Measurements from ENCODE around the gene PRG3. TPM values are rescaled to one million over a fixed set of nuclear protein-coding genes. Genes with fewer than 3 reads are reported as not detected.
A peak's percentile ranks its signal among the peaks of the same experiment; 100 is the strongest.

Gene PRG3
- total and polyA plus RNA-seq, 9 of the 15 experiments (the other 6 are each of a cell fraction or from before 2014, with no cell fraction given): 0.18 to 0.55 (median 0.38) TPM; not detected in 6

DNA sequence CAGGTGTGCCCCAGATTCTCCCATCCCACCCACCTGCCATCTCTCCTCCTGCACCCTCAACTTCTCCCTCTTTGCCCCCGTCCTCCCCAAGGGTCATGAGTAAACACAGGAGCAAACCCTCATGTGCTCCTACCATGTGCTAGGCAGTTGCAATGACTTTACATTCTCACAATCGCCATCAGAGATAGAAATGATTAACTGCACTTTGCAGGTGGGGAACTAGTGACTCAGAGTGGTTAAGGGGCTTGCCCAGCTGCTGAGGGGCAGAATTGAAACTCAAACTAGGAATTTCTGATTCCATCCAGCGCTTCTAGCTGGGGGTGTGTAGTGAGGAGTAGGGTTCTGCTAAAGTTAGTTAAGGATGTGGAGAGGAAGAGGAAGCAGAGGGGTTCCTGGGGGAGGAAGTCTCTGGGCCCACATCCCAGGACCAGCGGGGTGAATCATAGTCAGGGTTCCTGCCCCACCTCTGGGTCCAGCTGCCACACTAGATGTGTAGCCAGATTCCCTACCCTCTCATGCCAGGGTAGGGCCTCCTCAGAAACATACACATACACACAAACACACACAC lies 25.5 kb upstream of the PRG3 start (continued):
- TF ChIP-seq, protein P1, sequence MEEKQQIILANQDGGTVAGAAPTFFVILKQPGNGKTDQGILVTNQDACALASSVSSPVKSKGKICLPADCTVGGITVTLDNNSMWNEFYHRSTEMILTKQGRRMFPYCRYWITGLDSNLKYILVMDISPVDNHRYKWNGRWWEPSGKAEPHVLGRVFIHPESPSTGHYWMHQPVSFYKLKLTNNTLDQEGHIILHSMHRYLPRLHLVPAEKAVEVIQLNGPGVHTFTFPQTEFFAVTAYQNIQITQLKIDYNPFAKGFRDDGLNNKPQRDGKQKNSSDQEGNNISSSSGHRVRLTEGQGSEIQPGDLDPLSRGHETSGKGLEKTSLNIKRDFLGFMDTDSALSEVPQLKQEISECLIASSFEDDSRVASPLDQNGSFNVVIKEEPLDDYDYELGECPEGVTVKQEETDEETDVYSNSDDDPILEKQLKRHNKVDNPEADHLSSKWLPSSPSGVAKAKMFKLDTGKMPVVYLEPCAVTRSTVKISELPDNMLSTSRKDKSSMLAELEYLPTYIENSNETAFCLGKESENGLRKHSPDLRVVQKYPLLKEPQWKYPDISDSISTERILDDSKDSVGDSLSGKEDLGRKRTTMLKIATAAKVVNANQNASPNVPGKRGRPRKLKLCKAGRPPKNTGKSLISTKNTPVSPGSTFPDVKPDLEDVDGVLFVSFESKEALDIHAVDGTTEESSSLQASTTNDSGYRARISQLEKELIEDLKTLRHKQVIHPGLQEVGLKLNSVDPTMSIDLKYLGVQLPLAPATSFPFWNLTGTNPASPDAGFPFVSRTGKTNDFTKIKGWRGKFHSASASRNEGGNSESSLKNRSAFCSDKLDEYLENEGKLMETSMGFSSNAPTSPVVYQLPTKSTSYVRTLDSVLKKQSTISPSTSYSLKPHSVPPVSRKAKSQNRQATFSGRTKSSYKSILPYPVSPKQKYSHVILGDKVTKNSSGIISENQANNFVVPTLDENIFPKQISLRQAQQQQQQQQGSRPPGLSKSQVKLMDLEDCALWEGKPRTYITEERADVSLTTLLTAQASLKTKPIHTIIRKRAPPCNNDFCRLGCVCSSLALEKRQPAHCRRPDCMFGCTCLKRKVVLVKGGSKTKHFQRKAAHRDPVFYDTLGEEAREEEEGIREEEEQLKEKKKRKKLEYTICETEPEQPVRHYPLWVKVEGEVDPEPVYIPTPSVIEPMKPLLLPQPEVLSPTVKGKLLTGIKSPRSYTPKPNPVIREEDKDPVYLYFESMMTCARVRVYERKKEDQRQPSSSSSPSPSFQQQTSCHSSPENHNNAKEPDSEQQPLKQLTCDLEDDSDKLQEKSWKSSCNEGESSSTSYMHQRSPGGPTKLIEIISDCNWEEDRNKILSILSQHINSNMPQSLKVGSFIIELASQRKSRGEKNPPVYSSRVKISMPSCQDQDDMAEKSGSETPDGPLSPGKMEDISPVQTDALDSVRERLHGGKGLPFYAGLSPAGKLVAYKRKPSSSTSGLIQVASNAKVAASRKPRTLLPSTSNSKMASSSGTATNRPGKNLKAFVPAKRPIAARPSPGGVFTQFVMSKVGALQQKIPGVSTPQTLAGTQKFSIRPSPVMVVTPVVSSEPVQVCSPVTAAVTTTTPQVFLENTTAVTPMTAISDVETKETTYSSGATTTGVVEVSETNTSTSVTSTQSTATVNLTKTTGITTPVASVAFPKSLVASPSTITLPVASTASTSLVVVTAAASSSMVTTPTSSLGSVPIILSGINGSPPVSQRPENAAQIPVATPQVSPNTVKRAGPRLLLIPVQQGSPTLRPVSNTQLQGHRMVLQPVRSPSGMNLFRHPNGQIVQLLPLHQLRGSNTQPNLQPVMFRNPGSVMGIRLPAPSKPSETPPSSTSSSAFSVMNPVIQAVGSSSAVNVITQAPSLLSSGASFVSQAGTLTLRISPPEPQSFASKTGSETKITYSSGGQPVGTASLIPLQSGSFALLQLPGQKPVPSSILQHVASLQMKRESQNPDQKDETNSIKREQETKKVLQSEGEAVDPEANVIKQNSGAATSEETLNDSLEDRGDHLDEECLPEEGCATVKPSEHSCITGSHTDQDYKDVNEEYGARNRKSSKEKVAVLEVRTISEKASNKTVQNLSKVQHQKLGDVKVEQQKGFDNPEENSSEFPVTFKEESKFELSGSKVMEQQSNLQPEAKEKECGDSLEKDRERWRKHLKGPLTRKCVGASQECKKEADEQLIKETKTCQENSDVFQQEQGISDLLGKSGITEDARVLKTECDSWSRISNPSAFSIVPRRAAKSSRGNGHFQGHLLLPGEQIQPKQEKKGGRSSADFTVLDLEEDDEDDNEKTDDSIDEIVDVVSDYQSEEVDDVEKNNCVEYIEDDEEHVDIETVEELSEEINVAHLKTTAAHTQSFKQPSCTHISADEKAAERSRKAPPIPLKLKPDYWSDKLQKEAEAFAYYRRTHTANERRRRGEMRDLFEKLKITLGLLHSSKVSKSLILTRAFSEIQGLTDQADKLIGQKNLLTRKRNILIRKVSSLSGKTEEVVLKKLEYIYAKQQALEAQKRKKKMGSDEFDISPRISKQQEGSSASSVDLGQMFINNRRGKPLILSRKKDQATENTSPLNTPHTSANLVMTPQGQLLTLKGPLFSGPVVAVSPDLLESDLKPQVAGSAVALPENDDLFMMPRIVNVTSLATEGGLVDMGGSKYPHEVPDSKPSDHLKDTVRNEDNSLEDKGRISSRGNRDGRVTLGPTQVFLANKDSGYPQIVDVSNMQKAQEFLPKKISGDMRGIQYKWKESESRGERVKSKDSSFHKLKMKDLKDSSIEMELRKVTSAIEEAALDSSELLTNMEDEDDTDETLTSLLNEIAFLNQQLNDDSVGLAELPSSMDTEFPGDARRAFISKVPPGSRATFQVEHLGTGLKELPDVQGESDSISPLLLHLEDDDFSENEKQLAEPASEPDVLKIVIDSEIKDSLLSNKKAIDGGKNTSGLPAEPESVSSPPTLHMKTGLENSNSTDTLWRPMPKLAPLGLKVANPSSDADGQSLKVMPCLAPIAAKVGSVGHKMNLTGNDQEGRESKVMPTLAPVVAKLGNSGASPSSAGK (IDR thresholded peaks at IDR 0.05): 0 out of 2 replicates have a peak, but pooled peaks have one; percentile 24
- TF ChIP-seq TFAM (CRISPR knock-in tag; conservative IDR thresholded peaks at IDR 0.05): no peak
- TF ChIP-seq CBFA2T3 (IDR thresholded peaks at IDR 0.05): peak; percentile 20; the same call in 1 of the 2 replicates
- peak; percentile 59 for TF ChIP-seq POLR2A (conservative IDR thresholded peaks at IDR 0.05)
- 0 out of 2 replicates have a peak, but pooled peaks have one; percentile 20 for TF ChIP-seq ARID1B (IDR thresholded peaks at IDR 0.05)
- TF ChIP-seq ZNF318 (IDR thresholded peaks at IDR 0.05; ENCODE audit: borderline replicate concordance in 1 of 2, low read depth in 1 of 2): no peak
- TF ChIP-seq, protein P2, sequence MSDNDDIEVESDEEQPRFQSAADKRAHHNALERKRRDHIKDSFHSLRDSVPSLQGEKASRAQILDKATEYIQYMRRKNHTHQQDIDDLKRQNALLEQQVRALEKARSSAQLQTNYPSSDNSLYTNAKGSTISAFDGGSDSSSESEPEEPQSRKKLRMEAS (CRISPR knock-in tag; IDR thresholded peaks at IDR 0.05): 0 out of 2 replicates have a peak, but pooled peaks have one; percentile 20

Measured in K562 (cell line).